GM12801 (cell line): Measurements from ENCODE around the gene SAMD4A.

Experiments used
- CTCF ChIP-seq: IDR thresholded peaks from one replicate; pipeline ENCODE4 v1.5.1; 2011; ENCODE audit warnings: control low read depth; ENCODE audit not compliant: insufficient read length; ENCODE audit errors: extremely low read depth

SAMD4A gene

GRCh38 chr14:54535126-54535525 lies 31.8 kb upstream of the SAMD4A start:
- TF ChIP-seq CTCF = no peak

GRCh38 chr14:54535646-54536045 lies 31.3 kb upstream of the SAMD4A start:
- TF ChIP-seq CTCF = no peak

- TF ChIP-seq CTCF = no peak
Observed at GRCh38 chr14:54537651-54538050, 29.3 kb upstream of the SAMD4A start.

GRCh38 chr14:54538055-54538454 lies 28.9 kb upstream of the SAMD4A start:
- TF ChIP-seq CTCF = no peak

GRCh38 chr14:54547583-54547982 lies 19.3 kb upstream of the SAMD4A start:
- no peak for TF ChIP-seq CTCF

- no peak for TF ChIP-seq CTCF
Observed at GRCh38 chr14:54548491-54548890, 18.4 kb upstream of the SAMD4A start.

- no peak for TF ChIP-seq CTCF
Observed at GRCh38 chr14:54549862-54550261, 17.1 kb upstream of the SAMD4A start.

GRCh38 chr14:54550514-54550913 lies 16.4 kb upstream of the SAMD4A start:
- TF ChIP-seq CTCF = no peak
